CD4-positive, alpha-beta T cell (primary cell): Measurements from ENCODE around the gene STAC2. TPM values are rescaled to one million over a fixed set of nuclear protein-coding genes. Genes with fewer than 3 reads are reported as not detected.

Experiments used
- ATAC-seq: fragments of 200-7000 bp; cut with Tn5 transposase; one replicate; pipeline ENCODE4 v1.10.0; 2022; ENCODE audit warnings: mild to moderate bottlenecking; ENCODE audit not compliant: poor library complexity
- CTCF ChIA-PET: fragments of 350-600 bp; sonication (Branson Sonifier 250); formaldehyde crosslinking; loops from one replicate; lab custom pipeline; 2021; ENCODE audit warnings: antibody characterized with exemption, inconsistent platforms; lab: Charles Lee
- POLR2A ChIA-PET: fragments of 350-600 bp; sonication (Branson Sonifier 250); formaldehyde crosslinking; loops from one replicate; lab custom pipeline; 2021; ENCODE audit warnings: antibody characterized with exemption, inconsistent platforms; lab: Charles Lee
- DNase-seq, 14 experiments: peaks; one replicate each; pipeline ENCODE4 v3.0.0-alpha.2; 2013 to 2020; ENCODE audit warnings: mixed read lengths in 2 of 14
- H3K27ac ChIP-seq, 2 donors: one replicate each; pipeline versions ENCODE4 v1.5.1 to v1.7.0; 2013; ENCODE audit warnings: low read length in 2 of 2, low read depth in 1 of 2, mild to moderate bottlenecking in 1 of 2
- H3K27me3 ChIP-seq, 2 experiments: 1 replicate in 1 of 2; 2 replicates in 1 of 2; pipeline versions ENCODE4 v1.6.1 to v1.7.0; 2013; ENCODE audit warnings: low read length in 2 of 2, control low read depth in 1 of 2, mild to moderate bottlenecking in 1 of 2, moderate library complexity in 1 of 2; ENCODE audit not compliant: insufficient read depth in 2 of 2, control insufficient read depth in 1 of 2
- H3K36me3 ChIP-seq: one replicate; pipeline ENCODE4 v1.6.1; 2013; ENCODE audit warnings: low read length, control low read depth; ENCODE audit not compliant: insufficient read depth
- H3K4me1 ChIP-seq: one replicate; pipeline ENCODE4 v1.6.1; 2013; ENCODE audit warnings: low read length, control low read depth; ENCODE audit not compliant: insufficient read depth
- H3K4me3 ChIP-seq: one replicate; pipeline ENCODE4 v1.5.1; 2013; ENCODE audit warnings: mild to moderate bottlenecking, low read length, moderate library complexity
- H3K9me3 ChIP-seq, 2 experiments: 1 replicate in 1 of 2; 2 replicates in 1 of 2; pipeline versions ENCODE4 v1.6.1 to v1.7.0; 2013; ENCODE audit warnings: low read length in 2 of 2, mild to moderate bottlenecking in 2 of 2, control low read depth in 1 of 2, moderate library complexity in 1 of 2; ENCODE audit not compliant: control insufficient read depth in 1 of 2, insufficient read depth in 1 of 2
- H3K27ac Mint-ChIP-seq: one replicate; pipeline ENCODE4 v1.8.0; 2020; ENCODE audit warnings: mixed read lengths
- H3K27me3 Mint-ChIP-seq: one replicate; pipeline ENCODE4 v1.8.0; 2021; ENCODE audit warnings: mixed read lengths
- H3K36me3 Mint-ChIP-seq: one replicate; pipeline ENCODE4 v1.8.0; 2021; ENCODE audit warnings: low read depth, mixed read lengths
- H3K4me1 Mint-ChIP-seq: one replicate; pipeline ENCODE4 v1.8.0; 2021; ENCODE audit warnings: low read depth, mixed read lengths
- H3K4me3 Mint-ChIP-seq: one replicate; pipeline ENCODE4 v1.8.0; 2020; ENCODE audit warnings: mild to moderate bottlenecking, mixed read lengths
- H3K9me3 Mint-ChIP-seq: one replicate; pipeline ENCODE4 v1.8.0; 2020; ENCODE audit warnings: mixed read lengths
- intact Hi-C, 2 experiments: fragments of 100-400 bp; cut with DNase I in 1 of 2; cut with micrococcal nuclease in 1 of 2; formaldehyde crosslinking; loops; one replicate each; pipeline versions ENCODE4 v1.15.1 to v1.9.0; 2023 to 2025; cut with DNase I, micrococcal nuclease
- total RNA-seq, 174 experiments: library from RNA in 2 of 174; stranded (reverse) in 2 of 174; gene quantifications; one replicate each; pipeline ENCODE4 v1.2.3 and lab custom pipeline; 2021 to 2026
- TF ChIP-seq, protein P1 (sequence below): fragments of 200-600 bp; IDR thresholded peaks from one replicate; pipeline ENCODE4 v1.8.0; 2022; ENCODE audit warnings: antibody characterized with exemption, mild to moderate bottlenecking

Gene STAC2
- total RNA-seq, 2 experiments from 2014 or later = not detected

GRCh38 chr17:39236450-39236927 is 10.7 kb upstream of the STAC2 start:
- H3K4me3 Mint-ChIP-seq = no peak overlapping the region
- ATAC-seq (no peak), DNase-seq (no peak)
- H3K27me3 Mint-ChIP-seq = peaks cover 10% of the 10 kb centered on the region
- H3K36me3 Mint-ChIP-seq = no peaks in the 10 kb centered on the region
- H3K4me1 Mint-ChIP-seq = peaks cover 43% of the 10 kb centered on the region
- intact Hi-C loops = loop anchor here (10.0 kb wide), 2 partner anchors 162 to 252 kb away; no protein-coding TSS in a partner anchor
- ChIA-PET CTCF (interaction anchor here (0.7 to 6.7 kb wide), 8 partner anchors 8 to 253 kb away, joined by 3 to 62 read pairs (median 8); partner anchors contain the start of gene RPL19), POLR2A (interaction anchor here (1.0 to 3.6 kb wide), 2 partner anchors 8 to 37 kb away, joined by 3 to 47 read pairs; partner anchors contain the start of gene RPL19)
- Histone ChIP-seq H3K27ac (no peak overlapping the region), H3K36me3 (no peaks in the 10 kb centered on the region), H3K27me3 (no peaks in the 10 kb centered on the region), H3K4me1 (peaks cover 55% of the 10 kb centered on the region), H3K4me3 (no peak overlapping the region), H3K9me3 (peaks cover 0 to under 1% of the 10 kb centered on the region in 2 experiments)
- TF ChIP-seq, protein P1, sequence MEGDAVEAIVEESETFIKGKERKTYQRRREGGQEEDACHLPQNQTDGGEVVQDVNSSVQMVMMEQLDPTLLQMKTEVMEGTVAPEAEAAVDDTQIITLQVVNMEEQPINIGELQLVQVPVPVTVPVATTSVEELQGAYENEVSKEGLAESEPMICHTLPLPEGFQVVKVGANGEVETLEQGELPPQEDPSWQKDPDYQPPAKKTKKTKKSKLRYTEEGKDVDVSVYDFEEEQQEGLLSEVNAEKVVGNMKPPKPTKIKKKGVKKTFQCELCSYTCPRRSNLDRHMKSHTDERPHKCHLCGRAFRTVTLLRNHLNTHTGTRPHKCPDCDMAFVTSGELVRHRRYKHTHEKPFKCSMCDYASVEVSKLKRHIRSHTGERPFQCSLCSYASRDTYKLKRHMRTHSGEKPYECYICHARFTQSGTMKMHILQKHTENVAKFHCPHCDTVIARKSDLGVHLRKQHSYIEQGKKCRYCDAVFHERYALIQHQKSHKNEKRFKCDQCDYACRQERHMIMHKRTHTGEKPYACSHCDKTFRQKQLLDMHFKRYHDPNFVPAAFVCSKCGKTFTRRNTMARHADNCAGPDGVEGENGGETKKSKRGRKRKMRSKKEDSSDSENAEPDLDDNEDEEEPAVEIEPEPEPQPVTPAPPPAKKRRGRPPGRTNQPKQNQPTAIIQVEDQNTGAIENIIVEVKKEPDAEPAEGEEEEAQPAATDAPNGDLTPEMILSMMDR = no peak
- no peaks in the 10 kb centered on the region for H3K9me3 Mint-ChIP-seq
- peak overlapping the region; percentile 31 for H3K27ac Mint-ChIP-seq

- H3K9me3 ChIP-seq = peaks cover 0 to 7% of the 10 kb centered on the region in 2 experiments
- H3K4me1 ChIP-seq = peaks cover 56% of the 10 kb centered on the region
- no peak overlapping the region for H3K27ac ChIP-seq
- no peaks in the 10 kb centered on the region for H3K36me3 ChIP-seq
- Mint-ChIP-seq H3K4me3 (no peak overlapping the region), H3K27me3 (peaks cover 14% of the 10 kb centered on the region), H3K27ac (peak overlapping the region; percentile 31), H3K36me3 (no peaks in the 10 kb centered on the region), H3K9me3 (no peaks in the 10 kb centered on the region), H3K4me1 (peaks cover 44% of the 10 kb centered on the region)
- TF ChIP-seq, protein P1 = peak; percentile 63
- peak in 9 of 14 experiments; percentile 23 to 80 (median 47) for DNase-seq
- peak; percentile 45 for ATAC-seq
- CTCF ChIA-PET = interaction anchor here (0.7 to 6.7 kb wide), 9 partner anchors 9 to 252 kb away, joined by 3 to 62 read pairs (median 7); partner anchors contain the start of gene RPL19
- H3K4me3 ChIP-seq = no peak overlapping the region
- intact Hi-C loops = loop anchor here (10.0 kb wide), 2 partner anchors 161 to 251 kb away; no protein-coding TSS in a partner anchor
- POLR2A ChIA-PET = interaction anchor here (0.7 to 3.6 kb wide), 3 partner anchors 9 to 36 kb away, joined by 3 to 47 read pairs (median 3); partner anchors contain the start of gene RPL19
- peaks cover 0 to 4% of the 10 kb centered on the region in 2 experiments for H3K27me3 ChIP-seq
Observed at GRCh38 chr17:39235555-39236449, 10.1 kb upstream of the STAC2 start.
